AG09319 (cell line): ENCODE measurements around the gene IL1A.

Source experiments
- DNase-seq: peaks from one replicate; pipeline ENCODE4 v3.0.0-alpha.2; 2010; ENCODE audit warnings: low read depth; ENCODE audit errors: extremely low read depth
- TF ChIP-seq, protein P1 (sequence below): IDR thresholded peaks from 2 replicates; pipeline ENCODE4 v1.5.1; 2011; ENCODE audit warnings: low read depth, mild to moderate bottlenecking, inconsistent platforms, low read length, moderate library complexity

The IL1A gene

DNA sequence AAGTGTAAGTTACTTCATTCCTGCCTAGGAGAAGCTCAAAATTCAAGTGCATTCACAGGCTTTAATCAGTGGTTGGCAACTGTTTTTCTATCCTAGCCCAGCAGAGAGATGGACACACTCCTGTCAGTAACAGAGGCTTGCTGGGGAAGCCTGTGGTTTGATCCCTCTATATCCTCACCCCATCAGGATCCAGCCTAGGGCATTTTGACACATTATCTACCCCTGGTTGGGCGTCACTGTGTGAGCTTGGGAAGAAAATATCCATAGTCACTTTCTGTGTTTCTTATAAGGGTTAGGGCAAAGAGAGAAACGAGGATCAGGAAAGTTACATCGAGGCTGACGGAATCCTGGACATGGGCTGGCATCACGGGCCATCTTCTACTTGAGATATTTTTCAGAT lies 53.5 kb downstream of the IL1A start:
- TF ChIP-seq, protein P1, sequence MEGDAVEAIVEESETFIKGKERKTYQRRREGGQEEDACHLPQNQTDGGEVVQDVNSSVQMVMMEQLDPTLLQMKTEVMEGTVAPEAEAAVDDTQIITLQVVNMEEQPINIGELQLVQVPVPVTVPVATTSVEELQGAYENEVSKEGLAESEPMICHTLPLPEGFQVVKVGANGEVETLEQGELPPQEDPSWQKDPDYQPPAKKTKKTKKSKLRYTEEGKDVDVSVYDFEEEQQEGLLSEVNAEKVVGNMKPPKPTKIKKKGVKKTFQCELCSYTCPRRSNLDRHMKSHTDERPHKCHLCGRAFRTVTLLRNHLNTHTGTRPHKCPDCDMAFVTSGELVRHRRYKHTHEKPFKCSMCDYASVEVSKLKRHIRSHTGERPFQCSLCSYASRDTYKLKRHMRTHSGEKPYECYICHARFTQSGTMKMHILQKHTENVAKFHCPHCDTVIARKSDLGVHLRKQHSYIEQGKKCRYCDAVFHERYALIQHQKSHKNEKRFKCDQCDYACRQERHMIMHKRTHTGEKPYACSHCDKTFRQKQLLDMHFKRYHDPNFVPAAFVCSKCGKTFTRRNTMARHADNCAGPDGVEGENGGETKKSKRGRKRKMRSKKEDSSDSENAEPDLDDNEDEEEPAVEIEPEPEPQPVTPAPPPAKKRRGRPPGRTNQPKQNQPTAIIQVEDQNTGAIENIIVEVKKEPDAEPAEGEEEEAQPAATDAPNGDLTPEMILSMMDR = no peak

DNA sequence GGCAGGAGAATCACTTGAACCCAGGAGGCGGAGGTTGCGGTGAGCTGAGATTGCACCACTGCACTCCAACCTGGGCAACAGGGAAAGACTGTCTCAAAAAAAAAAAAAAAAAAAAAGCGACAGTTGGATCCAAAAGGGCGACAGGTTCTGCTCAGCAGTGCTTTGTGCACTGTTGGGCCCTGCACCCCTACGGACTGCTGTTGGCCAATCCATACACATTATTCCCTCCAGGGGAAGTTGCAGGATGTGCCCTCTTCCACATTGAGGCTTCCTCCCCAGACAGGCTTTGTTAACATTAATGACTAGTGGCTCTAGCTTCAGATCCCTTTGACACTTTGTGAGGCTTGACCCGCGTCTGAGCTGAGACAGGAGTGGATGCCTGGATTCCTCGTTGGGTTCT lies 54.1 kb downstream of the IL1A start:
- TF ChIP-seq, protein P1 = no peak
- DNase-seq = no peak

More for the DNA sequence above, 53.5 kb downstream of the IL1A start:
- no peak for DNase-seq

DNA sequence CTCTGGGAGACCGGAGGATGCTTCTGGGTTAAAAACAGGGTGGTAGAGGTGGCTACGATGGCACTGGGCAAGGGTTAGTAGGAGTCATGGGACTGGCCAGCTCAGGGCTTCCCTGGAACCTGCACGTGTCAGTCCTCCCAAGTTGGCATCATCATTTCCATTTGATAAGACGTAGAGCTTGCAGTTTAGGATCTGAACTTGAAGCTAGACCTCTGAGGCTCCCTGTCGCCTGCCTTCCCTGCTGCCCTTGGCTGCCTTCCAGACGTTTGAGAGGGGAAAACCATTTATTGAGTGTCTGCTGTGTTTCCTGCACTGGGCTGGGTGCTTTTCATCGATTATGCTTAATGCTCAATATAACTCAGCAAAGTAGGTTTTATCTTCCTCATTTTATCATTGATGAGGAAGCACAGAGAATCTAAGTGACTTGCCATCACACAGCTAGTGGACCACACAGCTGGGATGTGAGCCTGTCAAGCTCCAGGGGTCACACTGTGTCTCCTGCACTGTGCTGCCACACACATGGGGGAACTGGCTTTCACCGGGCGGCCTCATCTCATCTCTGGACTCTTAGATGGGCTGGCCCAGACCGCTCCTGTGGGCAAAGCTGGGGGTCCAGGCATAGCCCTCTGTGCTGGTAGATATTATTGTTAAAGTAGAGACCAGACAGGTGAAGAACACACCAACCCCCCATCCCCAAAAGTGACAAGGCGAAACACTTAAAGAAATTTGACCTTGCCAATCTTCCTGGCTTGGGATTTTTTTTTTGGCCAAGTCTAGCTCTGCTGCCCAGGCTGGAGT lies 55.7 kb downstream of the IL1A start:
- no peak for DNase-seq
- TF ChIP-seq, protein P1 = no peak

DNA sequence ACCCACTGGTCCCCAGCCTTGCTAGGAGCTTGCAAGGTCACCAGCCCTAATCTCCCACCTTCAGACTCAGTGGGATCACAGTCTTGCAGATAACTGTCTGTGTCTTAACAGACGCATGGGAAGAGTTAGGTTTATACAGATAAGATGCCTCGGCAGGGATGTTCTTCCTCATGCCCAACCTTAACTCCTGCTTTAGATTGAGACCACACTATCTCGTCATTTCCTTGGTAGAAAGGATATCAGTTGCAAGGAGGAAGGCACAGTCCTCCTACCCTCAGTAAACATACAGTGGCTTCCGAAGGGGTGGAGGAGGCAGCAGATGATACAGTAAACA lies 56.3 kb downstream of the IL1A start:
- DNase-seq = no peak
- TF ChIP-seq, protein P1 = no peak

DNA sequence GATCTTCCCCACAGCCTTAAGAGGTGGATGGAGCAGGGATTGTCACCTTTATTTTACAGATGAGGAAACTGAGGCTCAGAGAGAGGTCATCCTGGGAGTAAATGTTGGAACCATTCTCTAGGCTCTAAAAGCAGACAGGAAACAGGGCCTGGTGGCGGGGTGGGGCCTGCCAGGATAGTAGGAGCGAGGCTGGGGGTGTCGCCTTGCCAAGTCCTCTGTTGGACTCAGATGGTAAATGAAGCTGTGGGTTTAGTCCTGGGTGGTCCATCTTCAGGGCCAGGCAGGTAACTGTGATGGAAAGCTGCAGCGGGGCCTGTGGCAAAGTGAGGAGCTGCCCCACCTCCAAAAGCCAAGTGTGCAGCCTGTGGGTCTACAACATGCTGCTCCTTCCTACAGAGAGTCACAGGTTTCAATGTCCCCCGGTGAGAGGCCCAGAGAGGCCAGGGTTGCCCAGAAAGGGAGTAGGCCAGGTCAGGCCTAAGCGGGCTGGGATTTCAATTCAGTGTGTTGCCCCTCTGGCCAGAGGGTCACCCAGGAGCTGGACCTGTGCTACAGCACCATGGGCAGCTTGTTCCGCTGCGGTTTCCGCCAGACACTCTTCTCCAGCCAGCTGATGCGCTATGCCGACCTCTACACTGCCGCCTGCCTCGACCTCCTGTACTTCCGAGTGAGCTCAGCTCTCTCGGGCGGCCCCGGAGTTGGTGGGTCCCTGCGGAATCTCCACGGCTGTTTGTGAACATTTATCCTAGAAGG lies 56.8 kb downstream of the IL1A start:
- TF ChIP-seq, protein P1 = no peak
- DNase-seq = no peak

DNA sequence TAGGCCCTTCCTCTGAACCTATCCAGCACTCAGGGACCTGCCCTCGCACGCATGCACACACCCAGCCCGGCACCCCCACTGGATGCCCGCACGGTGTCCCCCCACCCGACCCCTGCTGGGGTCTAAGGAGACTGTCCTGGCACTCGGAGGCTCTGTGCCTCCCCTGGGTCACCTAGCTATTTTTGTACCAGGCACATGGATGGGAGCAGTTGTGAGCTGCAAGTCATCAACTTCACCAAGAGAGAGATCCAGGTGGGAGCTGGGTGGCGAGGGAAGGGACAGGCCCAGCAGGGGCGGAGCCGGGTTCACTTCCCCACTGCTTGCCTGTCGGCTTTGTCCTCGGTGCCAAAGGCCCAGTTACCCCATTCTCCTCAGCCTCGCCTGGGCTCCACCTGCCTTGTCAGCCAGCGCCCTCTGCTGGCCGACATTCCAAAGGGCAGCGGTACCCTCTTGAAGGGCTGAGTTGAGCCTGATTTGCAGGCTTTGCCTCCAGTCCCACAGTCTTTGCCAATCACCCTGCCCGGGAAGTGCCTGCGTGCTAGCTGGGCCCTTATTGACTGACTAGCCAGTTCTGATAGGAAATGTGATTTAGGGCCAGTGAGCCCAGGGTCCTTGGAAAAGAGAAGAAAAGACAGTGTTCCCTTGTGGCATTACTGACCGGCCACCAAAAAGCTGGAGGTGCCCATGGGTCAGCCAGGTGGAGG lies 57.7 kb downstream of the IL1A start:
- TF ChIP-seq, protein P1 = peak; percentile 96
- peak; percentile 82 for DNase-seq
